ENCODE results near the gene GTF2H4.
"Not testable (repeated sequence)": the region's sequence is repeated elsewhere in the genome, so short reads cannot be mapped to it uniquely, and the experiment has no call there.

GTF2H4 gene

DNA sequence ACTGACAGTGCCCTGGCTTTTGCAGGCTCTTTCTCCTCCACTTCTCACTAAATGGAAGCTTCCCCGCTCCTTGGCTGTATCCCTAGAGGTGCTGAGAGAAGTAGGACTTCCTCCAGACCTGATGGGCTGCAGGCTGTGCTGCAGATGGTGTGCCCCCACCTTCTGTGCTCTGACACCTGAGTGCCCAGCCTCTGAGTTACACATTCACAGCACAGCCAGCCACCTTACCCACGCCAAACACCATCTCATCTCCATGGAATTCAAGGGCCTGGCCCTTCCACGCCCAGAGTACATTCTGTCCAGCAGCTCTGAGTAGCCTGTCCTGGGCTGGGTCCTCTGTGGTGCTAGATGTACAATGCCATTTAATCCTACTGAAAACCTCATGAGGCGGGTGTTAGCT lies 18.6 kb downstream of the GTF2H4 start:
- no peak for DNase-seq

- DNase-seq = not testable (repeated sequence)
These were observed 19.1 kb downstream of the GTF2H4 start for GRCh38 chr6:30927080-30927479.

- no peak for DNase-seq
These were observed 20.7 kb downstream of the GTF2H4 start for GRCh38 chr6:30928677-30929076.

GRCh38 chr6:30930506-30930905 lies 22.5 kb downstream of the GTF2H4 start:
- no peak for DNase-seq

DNA sequence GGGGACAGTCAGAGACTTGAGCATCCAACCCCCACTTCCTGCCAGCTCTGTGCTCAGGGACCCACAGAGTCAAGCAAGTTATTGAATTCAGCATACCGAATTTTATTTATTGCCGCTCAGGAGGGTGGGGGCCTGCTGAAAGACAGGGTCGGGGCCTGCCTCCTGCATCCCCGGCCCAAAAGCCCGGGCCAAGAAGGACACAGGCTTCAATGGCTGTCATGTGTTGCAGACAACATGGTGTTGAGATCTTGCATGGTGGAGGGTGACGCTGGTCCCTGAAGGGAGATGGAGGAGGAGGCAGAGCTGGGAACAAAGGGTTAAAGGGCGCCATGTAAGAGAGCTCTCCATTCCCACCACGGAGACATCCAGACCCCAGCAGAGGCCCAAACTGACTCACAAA lies 23.3 kb downstream of the GTF2H4 start:
- no peak for DNase-seq

DNA sequence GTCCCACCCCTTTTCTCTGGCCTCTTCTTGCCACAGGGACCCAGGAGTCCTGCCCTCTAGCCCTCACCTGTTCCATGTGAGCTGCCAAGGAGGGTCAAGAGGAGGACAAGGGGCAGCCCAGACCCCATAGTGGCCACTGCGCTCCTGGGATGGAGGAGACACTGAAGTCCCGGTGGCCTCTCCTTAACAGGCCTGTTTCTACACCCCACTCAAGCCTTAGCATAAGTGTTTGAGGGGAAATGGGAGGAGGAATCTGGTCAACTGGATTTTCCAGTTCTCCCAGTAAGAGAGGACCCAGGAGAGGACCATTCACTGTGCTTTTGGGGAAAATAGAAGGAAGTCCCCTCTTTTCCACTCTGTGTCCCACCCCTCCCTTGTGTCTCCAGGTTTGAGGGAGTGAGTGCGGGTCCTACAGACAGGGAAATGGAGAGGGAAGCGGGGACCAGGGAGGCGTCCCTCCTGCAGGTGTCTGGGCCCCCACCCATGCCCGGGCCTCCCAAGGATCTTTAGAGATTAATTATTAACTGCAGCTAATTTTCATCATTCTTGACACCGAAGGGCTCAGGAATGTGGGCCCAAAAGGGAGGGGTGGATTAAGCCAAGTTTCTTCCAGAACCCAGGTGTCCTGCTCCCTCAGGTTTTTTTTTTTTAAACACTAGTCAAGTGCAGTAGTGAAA lies 24.1 kb downstream of the GTF2H4 start, which contains the start of gene SFTA2:
Gene SFTA2, minus strand, starts transcription at position 202 of the 677 bp plus-strand sequence. Its CDS starts 74 bp downstream, at position 128.
- DNase-seq = no peak

DNA sequence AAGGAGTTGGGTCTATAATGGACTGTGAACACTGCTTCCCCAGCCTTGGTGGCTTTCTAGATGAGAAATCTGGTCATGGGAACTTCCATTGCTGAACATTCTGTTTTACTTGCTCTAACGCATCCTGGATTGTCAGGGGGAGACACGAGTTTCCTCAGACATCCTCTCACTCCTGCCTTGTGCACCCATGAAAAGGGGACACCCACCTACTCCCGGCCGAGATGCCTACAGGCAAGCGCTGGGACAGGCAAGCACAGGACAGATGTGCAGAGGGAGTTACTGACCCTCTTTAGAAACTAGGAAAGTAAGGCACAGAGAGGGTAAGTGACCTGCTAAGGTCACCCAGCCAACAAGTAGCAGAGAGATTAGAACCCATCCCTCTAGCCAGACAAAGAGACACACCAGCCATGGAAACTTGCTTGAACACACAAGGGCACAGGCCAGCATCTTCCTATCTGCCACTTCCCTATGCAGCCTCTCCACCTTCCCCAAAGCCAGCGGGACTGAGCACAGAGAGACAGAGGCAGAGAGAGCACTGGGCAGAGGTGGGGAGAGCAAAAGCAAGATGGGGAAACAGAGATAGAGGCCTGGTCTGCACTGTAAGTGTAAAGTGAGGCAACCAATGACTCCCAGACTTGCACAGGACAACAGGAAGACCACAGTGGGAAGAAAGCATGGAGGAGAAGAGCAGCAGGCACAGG lies 24.8 kb downstream of the GTF2H4 start:
- DNase-seq = no peak

GRCh38 chr6:30935018-30935417 lies 27.0 kb downstream of the GTF2H4 start:
- no peak for DNase-seq

DNA sequence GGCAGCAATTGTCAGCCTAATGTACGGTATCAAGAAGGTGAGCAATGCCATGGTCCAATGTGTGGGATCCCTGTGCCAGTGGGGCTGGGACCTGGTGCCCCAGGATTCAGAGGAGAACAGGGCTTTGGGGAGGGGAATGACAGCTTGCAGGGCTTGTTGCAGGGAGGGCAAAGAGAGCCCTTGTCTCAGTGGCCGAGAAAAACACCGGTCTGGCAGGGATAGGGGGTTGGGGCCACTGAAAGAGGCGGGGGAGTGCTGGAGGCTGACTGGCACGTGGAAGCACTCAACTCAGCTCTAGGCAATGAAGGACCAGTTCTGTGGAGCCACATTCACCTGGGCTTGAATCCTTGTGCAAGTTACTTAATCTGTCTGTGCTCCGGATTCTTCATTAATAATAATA lies 29.3 kb downstream of the GTF2H4 start:
- no peak for DNase-seq

DNA sequence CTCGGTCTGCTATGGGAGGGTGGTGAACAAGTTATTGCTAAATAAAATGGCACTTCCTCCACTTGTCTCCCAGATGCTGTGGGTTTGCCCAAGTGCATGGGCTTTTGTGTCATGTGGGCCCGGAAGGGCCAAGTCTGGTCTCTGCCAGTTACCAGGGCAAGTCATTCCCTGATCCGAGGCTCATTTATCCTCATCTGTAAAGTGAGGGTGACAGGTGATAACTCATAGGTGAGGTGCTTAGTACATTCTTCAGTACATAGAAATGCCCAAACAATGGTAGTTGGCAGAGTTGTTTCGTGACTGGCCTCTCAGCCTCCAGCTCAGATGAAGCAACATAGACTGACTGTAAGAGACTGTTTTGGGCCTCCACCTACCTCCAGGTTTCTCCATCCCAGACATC lies 30.7 kb downstream of the GTF2H4 start:
- no peak for DNase-seq

DNA sequence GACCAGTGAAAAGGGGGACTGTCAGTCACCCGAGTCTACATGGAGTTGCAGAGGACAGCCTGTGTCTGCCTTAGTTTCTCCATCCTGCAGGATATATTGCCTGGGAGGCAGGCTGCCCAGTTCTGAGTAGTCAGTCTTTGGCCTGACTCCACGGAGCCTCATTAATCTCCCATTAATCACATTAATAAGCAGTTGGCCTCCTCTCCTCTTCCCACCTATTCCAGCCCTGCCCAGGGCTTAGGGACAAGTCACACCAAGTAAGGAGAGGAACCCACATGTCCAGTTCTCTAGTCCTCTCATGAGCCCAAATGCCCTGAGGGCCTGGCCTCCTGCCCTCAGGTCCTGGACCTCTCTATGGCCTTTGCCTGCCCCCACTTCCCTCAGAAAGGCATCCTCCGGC lies 31.5 kb downstream of the GTF2H4 start:
- no peak for DNase-seq

- no peak for DNase-seq
These were observed 32.5 kb downstream of the GTF2H4 start, which contains the start of gene MUCL3 for GRCh38 chr6:30940361-30940986. MUCL3 (plus strand) TSS chr6:30940973; CDS start chr6:30941000, 27 bp downstream.

GRCh38 chr6:30942338-30943060 lies 34.5 kb downstream of the GTF2H4 start:
- DNase-seq = no peak

GRCh38 chr6:30944051-30944450 lies 36.0 kb downstream of the GTF2H4 start:
- no peak for DNase-seq

- DNase-seq = no peak
These were observed 37.3 kb downstream of the GTF2H4 start for GRCh38 chr6:30945281-30945680.

GRCh38 chr6:30947231-30947630 lies 39.2 kb downstream of the GTF2H4 start:
- DNase-seq = no peak

DNA sequence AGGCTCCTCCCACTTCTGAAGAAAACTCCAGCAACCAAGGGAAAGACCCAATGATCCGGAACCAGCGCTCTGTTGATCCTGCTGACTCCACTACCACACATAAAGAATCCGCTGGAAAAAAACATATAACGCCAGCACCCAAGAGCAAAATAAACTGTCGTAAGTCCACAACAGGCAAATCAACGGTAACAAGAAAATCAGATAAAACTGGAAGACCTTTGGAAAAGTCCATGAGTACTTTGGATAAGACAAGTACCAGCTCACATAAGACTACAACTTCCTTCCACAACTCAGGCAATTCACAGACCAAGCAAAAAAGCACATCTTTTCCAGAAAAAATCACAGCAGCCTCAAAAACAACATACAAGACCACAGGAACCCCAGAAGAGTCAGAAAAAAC lies 40.8 kb downstream of the GTF2H4 start:
- DNase-seq = no peak

GRCh38 chr6:30951907-30952469 lies 44.0 kb downstream of the GTF2H4 start:
- no peak for DNase-seq

GRCh38 chr6:30954631-30955366 lies 46.8 kb downstream of the GTF2H4 start:
- DNase-seq = peak in 1 of 2 experiments; percentile 22

- peak; percentile 46 to 54 for DNase-seq
These were observed 47.5 kb downstream of the GTF2H4 start for GRCh38 chr6:30955367-30956042.

- DNase-seq = no peak
These were observed 49.7 kb downstream of the GTF2H4 start for GRCh38 chr6:30957716-30958115.
